GM21737 (cell line): Measurements from ENCODE around the gene PARD3B.

Experiments used
- ATAC-seq: cut with Tn5 transposase; IDR thresholded peaks from one replicate; pipeline ENCODE4 v1.9.1; 2021; ENCODE audit warnings: mild to moderate bottlenecking, moderate library complexity; ENCODE audit not compliant: unreplicated experiment

PARD3B gene

GRCh38 chr2:205425102-205425501, 879.8 kb downstream of the PARD3B start:
- ATAC-seq = no peak

- no peak for ATAC-seq
These were observed 881.8 kb downstream of the PARD3B start for GRCh38 chr2:205427112-205427511.

GRCh38 chr2:205428811-205429210, 883.5 kb downstream of the PARD3B start:
- no peak for ATAC-seq

- ATAC-seq = no peak
These were observed 890.7 kb downstream of the PARD3B start for GRCh38 chr2:205435970-205436369.

GRCh38 chr2:205438241-205438640, 893.0 kb downstream of the PARD3B start:
- no peak for ATAC-seq

GRCh38 chr2:205439621-205440020, 894.3 kb downstream of the PARD3B start:
- no peak for ATAC-seq

GRCh38 chr2:205441524-205441923, 896.2 kb downstream of the PARD3B start:
- ATAC-seq = no peak

GRCh38 chr2:205448189-205448588, 902.9 kb downstream of the PARD3B start:
- ATAC-seq = no peak

GRCh38 chr2:205451901-205452512, 906.7 kb downstream of the PARD3B start:
- no peak for ATAC-seq

- no peak for ATAC-seq
These were observed 907.9 kb downstream of the PARD3B start for GRCh38 chr2:205453202-205453601.

GRCh38 chr2:205456682-205457081, 911.4 kb downstream of the PARD3B start:
- ATAC-seq = no peak

- ATAC-seq = no peak
These were observed 914.9 kb downstream of the PARD3B start for GRCh38 chr2:205460217-205460616.

- no peak for ATAC-seq
These were observed 915.9 kb downstream of the PARD3B start for GRCh38 chr2:205461169-205461568.

- no peak for ATAC-seq
These were observed 916.7 kb downstream of the PARD3B start for GRCh38 chr2:205461678-205462665.

GRCh38 chr2:205462681-205463345, 917.5 kb downstream of the PARD3B start:
- ATAC-seq = no peak

GRCh38 chr2:205463466-205464025, 918.3 kb downstream of the PARD3B start:
- no peak for ATAC-seq

GRCh38 chr2:205464681-205465080, 919.4 kb downstream of the PARD3B start:
- ATAC-seq = no peak

- ATAC-seq = no peak
These were observed 920.5 kb downstream of the PARD3B start for GRCh38 chr2:205465791-205466190.

GRCh38 chr2:205471776-205472175, 926.5 kb downstream of the PARD3B start:
- ATAC-seq = no peak

- ATAC-seq = no peak
These were observed 928.5 kb downstream of the PARD3B start for GRCh38 chr2:205473791-205474190.

GRCh38 chr2:205474741-205475415, 929.6 kb downstream of the PARD3B start:
- ATAC-seq = no peak
